Stimulated activated CD4-positive, alpha-beta T cell treated with anti-CD3 and anti-CD28 coated beads, Interleukin-15, amount 100 ng/mL, for 24 hours (primary cell): Measurements from ENCODE around the gene CCDC107.
"Not testable (repeated sequence)": the region's sequence is repeated elsewhere in the genome, so short reads cannot be mapped to it uniquely, and the experiment has no call there.

ENCODE experiments used
- DNase-seq: peaks from one replicate; pipeline ENCODE4 v3.0.0-alpha.2; 2020

CCDC107 gene

GRCh38 chr9:35658137-35658967 is at the start of gene CCDC107:
TSS of gene CCDC107 (plus strand) at chr9:35658292. CDS start at chr9:35658380, 88 bp downstream.
- DNase-seq, result peak; percentile 87

GRCh38 chr9:35609001-35609819 is 48.9 kb upstream of the CCDC107 start:
- no peak for DNase-seq

GRCh38 chr9:35609820-35610163 is 48.3 kb upstream of the CCDC107 start:
- no peak for DNase-seq

- DNase-seq, result peak; percentile 72
These were observed 46.8 kb upstream of the CCDC107 start for GRCh38 chr9:35611230-35611797.

- DNase-seq, result not testable (repeated sequence)
These were observed 46.0 kb upstream of the CCDC107 start for GRCh38 chr9:35612066-35612465.

- no peak for DNase-seq
These were observed 45.2 kb upstream of the CCDC107 start for GRCh38 chr9:35612843-35613242.

- DNase-seq, result no peak
These were observed 42.0 kb upstream of the CCDC107 start for GRCh38 chr9:35615981-35616680.

GRCh38 chr9:35616681-35617459 is 41.2 kb upstream of the CCDC107 start:
- DNase-seq, result peak; percentile 80

- no peak for DNase-seq
These were observed 40.5 kb upstream of the CCDC107 start for GRCh38 chr9:35617548-35617947.

GRCh38 chr9:35618325-35618727 is 39.8 kb upstream of the CCDC107 start, which contains the start of gene CD72:
TSS of gene CD72 (minus strand) at chr9:35618413. CDS start at chr9:35618303, 110 bp downstream.
- DNase-seq, result no peak

GRCh38 chr9:35618854-35619799 is 39.0 kb upstream of the CCDC107 start:
- peak; percentile 56 for DNase-seq

- DNase-seq, result peak; percentile 47
These were observed 38.3 kb upstream of the CCDC107 start for GRCh38 chr9:35619800-35620158.

- DNase-seq, result no peak
These were observed 30.5 kb upstream of the CCDC107 start for GRCh38 chr9:35627575-35627974.

GRCh38 chr9:35628389-35628991 is 29.6 kb upstream of the CCDC107 start:
- no peak for DNase-seq

- DNase-seq, result no peak
These were observed 28.5 kb upstream of the CCDC107 start for GRCh38 chr9:35629597-35629996.

- DNase-seq, result no peak
These were observed 22.4 kb upstream of the CCDC107 start for GRCh38 chr9:35635730-35636129.

GRCh38 chr9:35636135-35636876 is 21.8 kb upstream of the CCDC107 start:
- DNase-seq, result no peak

- DNase-seq, result not testable (repeated sequence)
These were observed 21.2 kb upstream of the CCDC107 start for GRCh38 chr9:35636877-35637246.

GRCh38 chr9:35637427-35637955 is 20.6 kb upstream of the CCDC107 start:
- not testable (repeated sequence) for DNase-seq

- peak; percentile 20 for DNase-seq
These were observed 19.3 kb upstream of the CCDC107 start for GRCh38 chr9:35638751-35639150.
